IMR-90 (cell line): ENCODE data around the gene CAMK2D. TPM values are rescaled to one million over a fixed set of nuclear protein-coding genes. Genes with fewer than 3 reads are reported as not detected.

Experiments
- ATAC-seq: fragments of 200-7000 bp; cut with Tn5 transposase; 2 replicates; pipeline ENCODE4 v1.9.1; 2020; ENCODE audit warnings: low read depth, mild to moderate bottlenecking, moderate library complexity
- BruUV-seq: library from RNA; stranded (reverse); fragments of 400-500 nt; replicated peaks from 2 replicates; lab custom pipeline; 2021; lab: Mats Ljungman, UMichigan
- CTCF ChIA-PET: fragments of 300-600 bp; formaldehyde crosslinking; extraction: SDS; loops from one replicate; lab custom pipeline; 2021; ENCODE audit warnings: antibody characterized with exemption; lab: Yijun Ruan, JAX
- POLR2A ChIA-PET: fragments of 300-600 bp; sonication (Branson Sonifier 250); formaldehyde crosslinking; loops from one replicate; lab custom pipeline; 2022; ENCODE audit warnings: antibody characterized with exemption; ENCODE audit not compliant: unreplicated experiment; lab: Charles Lee
- DNase-seq: peaks from one replicate; pipeline ENCODE4 v3.0.0; 2013
- H2AFZ ChIP-seq: replicated peaks from 2 replicates; pipeline ENCODE3; 2013; ENCODE audit warnings: low read length, mild to moderate bottlenecking; ENCODE audit not compliant: poor library complexity
- H2AK5ac ChIP-seq: 2 replicates; pipeline ENCODE4 v1.6.1; 2013; ENCODE audit warnings: low read depth, low read length, inconsistent platforms
- H2AK9ac ChIP-seq: replicated peaks from 2 replicates; pipeline ENCODE3; 2013; ENCODE audit warnings: mild to moderate bottlenecking, low read depth, low read length, moderate library complexity; ENCODE audit not compliant: poor library complexity
- H2BK120ac ChIP-seq: 2 replicates; pipeline ENCODE4 v1.6.1; 2013; ENCODE audit warnings: low read depth, low read length, inconsistent platforms
- H2BK15ac ChIP-seq: 3 replicates; pipeline ENCODE4 v1.6.1; 2013; ENCODE audit warnings: low read depth, low read length, inconsistent platforms
- H2BK20ac ChIP-seq: 2 replicates; pipeline ENCODE4 v1.6.1; 2013; ENCODE audit warnings: low read depth, mild to moderate bottlenecking, inconsistent platforms, low read length, moderate library complexity
- H2BK5ac ChIP-seq: 2 replicates; pipeline ENCODE4 v1.6.1; 2013; ENCODE audit warnings: mild to moderate bottlenecking, low read depth, low read length, inconsistent platforms; ENCODE audit not compliant: poor library complexity, severe bottlenecking
- H3K14ac ChIP-seq: replicated peaks from 2 replicates; pipeline ENCODE4 v1.6.1; 2013; ENCODE audit warnings: low read depth, low read length, inconsistent platforms
- H3K18ac ChIP-seq: 2 replicates; pipeline ENCODE4 v1.6.1; 2013; ENCODE audit warnings: low read depth, low read length, control low read depth
- H3K23ac ChIP-seq: 2 replicates; pipeline ENCODE4 v1.6.1; 2013; ENCODE audit warnings: low read depth, low read length, inconsistent platforms
- H3K27ac ChIP-seq: 2 replicates; pipeline ENCODE4 v1.5.1; 2013; ENCODE audit warnings: mild to moderate bottlenecking, control low read depth, low read length; ENCODE audit not compliant: insufficient read depth
- H3K27me3 ChIP-seq: 2 replicates; pipeline ENCODE4 v1.6.1; 2013; ENCODE audit warnings: low read length; ENCODE audit not compliant: control insufficient read depth, insufficient read depth
- H3K36me3 ChIP-seq: 2 replicates; pipeline ENCODE4 v1.6.1; 2013; ENCODE audit warnings: low read length, mixed read lengths; ENCODE audit not compliant: control insufficient read depth, insufficient read depth
- H3K4ac ChIP-seq: 2 replicates; pipeline ENCODE4 v1.6.1; 2013; ENCODE audit warnings: low read depth, low read length, inconsistent platforms
- H3K4me1 ChIP-seq: 2 replicates; pipeline ENCODE4 v1.6.1; 2013; ENCODE audit warnings: low read length, mixed read lengths; ENCODE audit not compliant: control insufficient read depth, insufficient read depth
- H3K4me2 ChIP-seq: 2 replicates; pipeline ENCODE4 v1.6.1; 2013; ENCODE audit warnings: low read depth, mild to moderate bottlenecking, control low read depth, low read length, moderate library complexity
- H3K4me3 ChIP-seq: 2 replicates; pipeline ENCODE4 v1.5.1; 2013; ENCODE audit warnings: low read depth, mild to moderate bottlenecking, control low read depth, low read length, moderate library complexity; ENCODE audit not compliant: insufficient read depth
- H3K56ac ChIP-seq: 2 replicates; pipeline ENCODE4 v1.6.1; 2013; ENCODE audit warnings: low read length, inconsistent platforms; ENCODE audit not compliant: insufficient read depth; ENCODE audit errors: extremely low read depth
- H3K79me1 ChIP-seq, 2 experiments: 2 replicates each; pipeline ENCODE4 v1.6.1; 2013; ENCODE audit warnings: low read length in 2 of 2, inconsistent platforms in 1 of 2, low read depth in 1 of 2
- H3K9ac ChIP-seq: 2 replicates; pipeline ENCODE4 v1.6.1; 2013; ENCODE audit warnings: low read depth, low read length, control low read depth
- H3K9me1 ChIP-seq: 2 replicates; pipeline ENCODE4 v1.6.1; 2013; ENCODE audit warnings: low read length, inconsistent platforms; ENCODE audit not compliant: insufficient read depth
- H3K9me3 ChIP-seq: 2 replicates; pipeline ENCODE4 v1.6.1; 2013; ENCODE audit warnings: low read length; ENCODE audit not compliant: control insufficient read depth, insufficient read depth
- H4K20me1 ChIP-seq: 2 replicates; pipeline ENCODE4 v1.6.1; 2013; ENCODE audit warnings: low read length, inconsistent platforms; ENCODE audit not compliant: insufficient read depth
- H4K5ac ChIP-seq: 2 replicates; pipeline ENCODE4 v1.6.1; 2013; ENCODE audit warnings: mild to moderate bottlenecking, low read depth, low read length, control low read depth
- H4K8ac ChIP-seq, 2 experiments: 2 replicates each; pipeline ENCODE4 v1.6.1; 2013; ENCODE audit warnings: low read depth in 2 of 2, low read length in 2 of 2, control low read depth in 1 of 2, inconsistent platforms in 1 of 2
- H4K91ac ChIP-seq: 2 replicates; pipeline ENCODE4 v1.6.1; 2013; ENCODE audit warnings: low read depth, low read length, inconsistent platforms; ENCODE audit not compliant: insufficient read depth
- CTCF ChIP-seq: conservative IDR thresholded peaks from 2 replicates; pipeline ENCODE4 v1.5.1; 2012; ENCODE audit warnings: mild to moderate bottlenecking, low read depth, low read length, improper control_type of control experiment
- SMC3 ChIP-seq: fragments of 150-350 bp; IDR thresholded peaks from 2 replicates; pipeline ENCODE4 v1.6.1; 2016; ENCODE audit warnings: low read depth, mild to moderate bottlenecking, antibody characterized with exemption, low read length, moderate library complexity
- WGBS, 2 experiments: methylation state at CpG; one replicate each; pipeline versions ENCODE4 v1.1.5 to v1.1.7; 2013; ENCODE audit warnings: missing lambda C conversion rate in 2 of 2; ENCODE audit not compliant: insufficient read length in 1 of 2; ENCODE audit errors: extremely low coverage in 2 of 2; 5-methylcytosine and 5-hydroxymethylcytosine counted together
- dilution Hi-C: fragments of 300-500 bp; cut with HindIII; formaldehyde crosslinking; loops from one replicate; pipeline ENCODE4 v1.14.3; 2018; ENCODE audit warnings: low sequenced_read_pairs; ENCODE audit not compliant: unreplicated experiment
- in situ Hi-C: fragments of 300-500 bp; cut with MboI; formaldehyde crosslinking; loops from 3 replicates; pipeline ENCODE4 v1.14.3; 2019; ENCODE audit warnings: low sequenced_read_pairs, inconsistent platforms, mixed read lengths
- intact Hi-C: fragments of 100-400 bp; cut with micrococcal nuclease; formaldehyde crosslinking; loops from 2 replicates; pipeline ENCODE4 v1.10.0; 2022
- polyA plus RNA-seq, 3 experiments: library from polyadenylated mRNA; depleted of rRNA; stranded (reverse); fragments of >200 nt; gene quantifications; 2 replicates each; pipeline ENCODE4 v1.2.3, GENCODE V29; 2012; ENCODE audit warnings: low replicate concordance in 1 of 3
- total RNA-seq: library from RNA; depleted of rRNA; stranded (reverse); fragments of >200 nt; gene quantifications from 2 replicates; pipeline ENCODE4 v1.2.3, GENCODE V29; 2012

Gene CAMK2D
- total and polyA plus RNA-seq, 2 of the 4 experiments (the other 2 are of a cell fraction) = 44.6 to 156 TPM

DNA sequence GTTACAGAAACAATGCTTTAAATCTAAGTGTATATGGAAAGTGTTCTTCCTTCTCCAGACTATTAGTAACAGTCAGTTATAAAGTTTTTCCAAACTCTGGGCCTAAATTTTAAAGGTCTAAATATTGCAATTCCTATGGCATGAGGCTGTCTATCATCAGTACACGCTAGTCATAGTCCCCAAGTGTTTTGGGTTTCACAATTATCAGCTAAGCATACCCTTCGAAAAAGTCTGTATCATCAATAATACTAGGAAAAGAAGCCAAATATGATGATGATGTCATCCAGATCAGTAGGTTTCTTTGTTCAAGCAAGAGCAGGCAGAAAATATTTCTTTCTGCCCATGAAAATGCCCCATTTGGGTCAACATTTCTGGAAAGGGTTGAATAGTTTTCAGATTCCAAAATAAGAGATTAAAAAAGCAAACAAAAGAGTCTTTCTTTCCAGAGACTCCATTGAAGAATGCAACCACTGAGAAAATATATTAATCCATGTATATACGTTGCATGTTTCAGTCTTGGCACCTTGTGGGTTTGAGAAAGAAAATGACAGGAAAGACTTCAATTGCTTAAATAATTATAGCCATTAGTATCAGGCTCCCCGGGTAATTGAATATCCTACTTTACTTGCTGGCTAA lies 173.8 kb downstream of the CAMK2D start:
- Histone ChIP-seq H2BK20ac (no peak overlapping the region), H3K18ac (no peak overlapping the region), H3K27ac (no peak overlapping the region), H3K14ac (no peak overlapping the region), H2AFZ (no peak overlapping the region), H3K27me3 (no peaks in the 10 kb centered on the region), H3K56ac (no peak overlapping the region), H3K4me3 (no peak overlapping the region), H4K20me1 (peaks cover 5% of the 10 kb centered on the region; the same call in 1 of the 2 replicates), H2AK5ac (no peak overlapping the region), H3K23ac (no peak overlapping the region), H2BK5ac (no peak overlapping the region), H3K9me1 (peaks cover 7% of the 10 kb centered on the region; the same call in 1 of the 2 replicates), H2AK9ac (no peak overlapping the region), H3K4me2 (no peak overlapping the region), H3K36me3 (no peaks in the 10 kb centered on the region), H4K91ac (no peak overlapping the region), H3K9ac (no peak overlapping the region), H3K79me1 (peaks cover 24 to 36% of the 10 kb centered on the region in 2 experiments; a peak in 3 of 4 replicates), H4K5ac (no peak overlapping the region), H3K9me3 (no peaks in the 10 kb centered on the region), H4K8ac (no peak overlapping the region), H2BK15ac (no peak overlapping the region), H3K4me1 (peaks cover 12% of the 10 kb centered on the region), H3K4ac (no peak overlapping the region), H2BK120ac (no peak overlapping the region)
- WGBS, 2 experiments = no CpG with 5 or more reads among the region's 4 CpGs
- TF ChIP-seq SMC3 = no peak
- TF ChIP-seq CTCF = no peak
- intact Hi-C loops = no loop called here
- dilution Hi-C loops = no loop called here
- ATAC-seq (no peak), DNase-seq (no peak)
- POLR2A ChIA-PET = no interaction called here
- no TSS peak for BruUV-seq
- CTCF ChIA-PET = no interaction called here
- in situ Hi-C loops = no loop called here
